Measurements from ENCODE around the gene SCART1. TPM values are rescaled to one million over a fixed set of nuclear protein-coding genes. Genes with fewer than 3 reads are reported as not detected.

SCART1 gene
- total RNA-seq, 5 donors from 2014 or later (not counting 1 experiment from before 2014, with no cell fraction given) = 5.9 to 13.0 (median 12.1) TPM

- Histone ChIP-seq H3K4me3 (ENCODE audit: control insufficient read depth in 1 of 2, extremely low read depth in 1 of 2, low read length in 1 of 2) (no peak overlapping the region), H3K27me3 (replicated peaks in 1 of 2; ENCODE audit: control insufficient read depth in 2 of 2, extremely low read depth in 1 of 2, insufficient read depth in 2 of 2, low read length in 1 of 2) (no peaks in the 10 kb centered on the region), H3K36me3 (ENCODE audit: control insufficient read depth in 2 of 2, extremely low read depth in 1 of 2, insufficient read depth in 1 of 2, low read length in 1 of 2) (no peaks in the 10 kb centered on the region), H3K27ac (ENCODE audit: low read length) (no peak overlapping the region), H3K4me1 (ENCODE audit: control insufficient read depth in 1 of 2, extremely low read depth in 1 of 2, insufficient read depth in 2 of 2, low read length in 2 of 2) (no peaks in the 10 kb centered on the region), H3K9me3 (no peaks in the 10 kb centered on the region)
- ATAC-seq (replicated peaks in 1 of 4) = no peak
- WGBS (ENCODE audit: insufficient coverage) = 92% methylated on average over 7 of the region's 7 CpGs
- no peak overlapping the region for H3K4me3 Mint-ChIP-seq
- ChIA-PET POLR2A (no interaction called here), CTCF (no interaction called here)
- no peak for DNase-seq
- no peaks in the 10 kb centered on the region for H3K27me3 Mint-ChIP-seq
- H3K36me3 Mint-ChIP-seq = peaks cover 3% of the 10 kb centered on the region
- H3K9me3 Mint-ChIP-seq = no peaks in the 10 kb centered on the region
- no peaks in the 10 kb centered on the region for H3K4me1 Mint-ChIP-seq
- no peak overlapping the region for H3K27ac Mint-ChIP-seq
Measured at GRCh38 chr10:133455611-133456031, 1.9 kb downstream of the SCART1 start.

- CTCF ChIA-PET = no interaction called here
- WGBS (ENCODE audit: insufficient coverage) = 87% methylated on average over 40 of the region's 46 CpGs
- no peak overlapping the region for H3K4me3 Mint-ChIP-seq
Measured at GRCh38 chr10:133456041-133456951, 2.6 kb downstream of the SCART1 start.

GRCh38 chr10:133457100-133457841, 3.5 kb downstream of the SCART1 start:
- DNase-seq = no peak
- Mint-ChIP-seq H3K4me1 (no peaks in the 10 kb centered on the region), H3K9me3 (no peaks in the 10 kb centered on the region), H3K36me3 (peaks cover 3% of the 10 kb centered on the region), H3K27ac (no peak overlapping the region), H3K27me3 (no peaks in the 10 kb centered on the region), H3K4me3 (no peak overlapping the region)
- POLR2A ChIA-PET = no interaction called here
- ATAC-seq (replicated peaks in 1 of 4) = no peak
- Histone ChIP-seq H3K36me3 (ENCODE audit: control insufficient read depth in 2 of 2, extremely low read depth in 1 of 2, insufficient read depth in 1 of 2, low read length in 1 of 2) (no peaks in the 10 kb centered on the region), H3K27me3 (replicated peaks in 1 of 2; ENCODE audit: control insufficient read depth in 2 of 2, extremely low read depth in 1 of 2, insufficient read depth in 2 of 2, low read length in 1 of 2) (no peaks in the 10 kb centered on the region), H3K9me3 (no peaks in the 10 kb centered on the region), H3K4me1 (ENCODE audit: control insufficient read depth in 1 of 2, extremely low read depth in 1 of 2, insufficient read depth in 2 of 2, low read length in 2 of 2) (no peaks in the 10 kb centered on the region), H3K27ac (ENCODE audit: low read length) (no peak overlapping the region), H3K4me3 (ENCODE audit: control insufficient read depth in 1 of 2, extremely low read depth in 1 of 2, low read length in 1 of 2) (no peak overlapping the region)
- WGBS (ENCODE audit: insufficient coverage) = 95% methylated on average over 32 of the region's 34 CpGs
- CTCF ChIA-PET = no interaction called here

More at GRCh38 chr10:133456041-133456951, 2.6 kb downstream of the SCART1 start:
- DNase-seq (no peak), ATAC-seq (replicated peaks in 1 of 4) (no peak)
- Mint-ChIP-seq H3K36me3 (peaks cover 3% of the 10 kb centered on the region), H3K4me1 (no peaks in the 10 kb centered on the region), H3K27me3 (no peaks in the 10 kb centered on the region), H3K27ac (no peak overlapping the region), H3K9me3 (no peaks in the 10 kb centered on the region)
- Histone ChIP-seq H3K4me1 (ENCODE audit: control insufficient read depth in 1 of 2, extremely low read depth in 1 of 2, insufficient read depth in 2 of 2, low read length in 2 of 2) (no peaks in the 10 kb centered on the region), H3K4me3 (ENCODE audit: control insufficient read depth in 1 of 2, extremely low read depth in 1 of 2, low read length in 1 of 2) (no peak overlapping the region), H3K27me3 (replicated peaks in 1 of 2; ENCODE audit: control insufficient read depth in 2 of 2, extremely low read depth in 1 of 2, insufficient read depth in 2 of 2, low read length in 1 of 2) (no peaks in the 10 kb centered on the region), H3K9me3 (no peaks in the 10 kb centered on the region), H3K27ac (ENCODE audit: low read length) (no peak overlapping the region), H3K36me3 (ENCODE audit: control insufficient read depth in 2 of 2, extremely low read depth in 1 of 2, insufficient read depth in 1 of 2, low read length in 1 of 2) (no peaks in the 10 kb centered on the region)
- POLR2A ChIA-PET = no interaction called here

GRCh38 chr10:133458021-133458709, 4.4 kb downstream of the SCART1 start:
- Mint-ChIP-seq H3K36me3 (peaks cover 3% of the 10 kb centered on the region), H3K27ac (no peak overlapping the region), H3K4me1 (no peaks in the 10 kb centered on the region), H3K9me3 (no peaks in the 10 kb centered on the region), H3K4me3 (no peak overlapping the region), H3K27me3 (no peaks in the 10 kb centered on the region)
- 91% methylated on average over 39 of the region's 40 CpGs for WGBS (ENCODE audit: insufficient coverage)
- CTCF ChIA-PET = no interaction called here
- Histone ChIP-seq H3K27ac (ENCODE audit: low read length) (no peak overlapping the region), H3K36me3 (ENCODE audit: control insufficient read depth in 2 of 2, extremely low read depth in 1 of 2, insufficient read depth in 1 of 2, low read length in 1 of 2) (no peaks in the 10 kb centered on the region), H3K9me3 (no peaks in the 10 kb centered on the region), H3K27me3 (replicated peaks in 1 of 2; ENCODE audit: control insufficient read depth in 2 of 2, extremely low read depth in 1 of 2, insufficient read depth in 2 of 2, low read length in 1 of 2) (no peaks in the 10 kb centered on the region), H3K4me3 (ENCODE audit: control insufficient read depth in 1 of 2, extremely low read depth in 1 of 2, low read length in 1 of 2) (no peak overlapping the region), H3K4me1 (ENCODE audit: control insufficient read depth in 1 of 2, extremely low read depth in 1 of 2, insufficient read depth in 2 of 2, low read length in 2 of 2) (no peaks in the 10 kb centered on the region)
- no peak for DNase-seq
- POLR2A ChIA-PET = no interaction called here
- no peak for ATAC-seq (replicated peaks in 1 of 4)

DNA sequence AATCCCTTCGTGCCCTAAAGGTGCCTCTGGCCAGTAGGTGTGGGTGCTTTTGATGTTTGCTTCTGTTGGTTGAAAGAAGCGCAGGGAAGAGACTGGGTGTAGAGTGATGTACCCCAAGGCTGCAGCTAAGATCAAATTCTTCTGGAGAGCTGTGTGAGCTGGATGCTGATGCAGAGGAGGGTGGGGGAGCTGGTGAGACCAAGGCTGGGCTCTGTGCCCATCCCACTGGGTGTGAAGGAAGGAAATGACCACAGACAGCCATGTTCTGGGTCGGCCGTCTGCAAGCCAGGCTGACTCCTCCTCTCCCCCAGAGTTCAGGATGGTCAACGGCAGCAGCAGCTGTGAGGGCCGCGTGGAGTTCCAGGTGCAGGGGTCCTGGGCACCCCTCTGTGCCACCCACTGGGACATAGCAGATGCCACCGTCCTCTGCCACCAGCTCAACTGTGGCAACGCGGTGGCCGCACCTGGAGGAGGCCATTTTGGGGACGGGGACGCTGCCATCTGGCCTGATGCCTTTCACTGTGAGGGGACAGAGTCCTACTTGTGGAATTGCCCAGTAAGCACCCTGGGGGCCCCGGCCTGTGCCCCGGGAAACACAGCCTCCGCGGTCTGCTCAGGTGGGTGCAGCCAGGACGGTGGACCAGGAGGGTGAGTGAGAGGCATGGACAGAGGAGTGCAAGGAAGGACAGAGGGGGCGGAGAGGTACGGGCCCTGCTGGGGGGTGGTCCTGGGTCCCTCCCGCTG, 5.1 kb downstream of the SCART1 start:
- Histone ChIP-seq H3K4me1 (ENCODE audit: control insufficient read depth in 1 of 2, extremely low read depth in 1 of 2, insufficient read depth in 2 of 2, low read length in 2 of 2) (no peaks in the 10 kb centered on the region), H3K36me3 (ENCODE audit: control insufficient read depth in 2 of 2, extremely low read depth in 1 of 2, insufficient read depth in 1 of 2, low read length in 1 of 2) (no peaks in the 10 kb centered on the region), H3K27me3 (replicated peaks in 1 of 2; ENCODE audit: control insufficient read depth in 2 of 2, extremely low read depth in 1 of 2, insufficient read depth in 2 of 2, low read length in 1 of 2) (no peaks in the 10 kb centered on the region), H3K4me3 (ENCODE audit: control insufficient read depth in 1 of 2, extremely low read depth in 1 of 2, low read length in 1 of 2) (no peak overlapping the region), H3K9me3 (no peaks in the 10 kb centered on the region), H3K27ac (ENCODE audit: low read length) (no peak overlapping the region)
- ATAC-seq (replicated peaks in 1 of 4) (no peak), DNase-seq (no peak)
- Mint-ChIP-seq H3K4me3 (no peak overlapping the region), H3K9me3 (no peaks in the 10 kb centered on the region), H3K27me3 (no peaks in the 10 kb centered on the region), H3K27ac (no peak overlapping the region), H3K36me3 (peaks cover 3% of the 10 kb centered on the region), H3K4me1 (no peaks in the 10 kb centered on the region)
- 85% methylated on average over 20 of the region's 21 CpGs for WGBS (ENCODE audit: insufficient coverage)
- ChIA-PET CTCF (no interaction called here), POLR2A (no interaction called here)
